WERI-Rb-1 (cell line): Measurements from ENCODE around the gene RGS2.
A peak's percentile ranks its signal among the peaks of the same experiment; 100 is the strongest.

Experiments used
- DNase-seq: peaks from one replicate; pipeline ENCODE4 v3.0.0-alpha.2; 2020
- H3K27ac ChIP-seq: fragments of 250-450 bp; sonication (Bioruptor Pico); 2 replicates; pipeline ENCODE4 v1.5.1; 2020; ENCODE audit warnings: mild to moderate bottlenecking, moderate library complexity
- H3K27me3 ChIP-seq: fragments of 250-450 bp; sonication (Bioruptor Pico); 2 replicates; pipeline ENCODE4 v1.5.1; 2021; ENCODE audit warnings: mild to moderate bottlenecking, low read depth, moderate library complexity; ENCODE audit not compliant: insufficient read depth, severe bottlenecking
- H3K36me3 ChIP-seq: fragments of 250-450 bp; sonication (Bioruptor Pico); 2 replicates; pipeline ENCODE4 v1.5.1; 2020; ENCODE audit warnings: mild to moderate bottlenecking, moderate library complexity
- H3K4me3 ChIP-seq: 2 replicates; pipeline ENCODE4 v1.5.1; 2011; ENCODE audit warnings: low read depth, mild to moderate bottlenecking, control low read depth, low read length
- H3K9me3 ChIP-seq: fragments of 250-450 bp; sonication (Bioruptor Pico); 2 replicates; pipeline ENCODE4 v1.5.1; 2021; ENCODE audit warnings: mild to moderate bottlenecking, moderate library complexity; ENCODE audit not compliant: severe bottlenecking
- CTCF ChIP-seq: IDR thresholded peaks from 2 replicates; pipeline ENCODE4 v1.5.1; 2011; ENCODE audit warnings: low read depth, mild to moderate bottlenecking, control low read depth, inconsistent platforms, low read length

The RGS2 gene

GRCh38 chr1:192808518-192809306 lies at the start of gene RGS2:
Gene RGS2, plus strand, starts transcription at chr1:192809039. Its CDS starts 33 bp downstream, at chr1:192809072.
- H3K27ac ChIP-seq: peak within 1 kb of the TSS; percentile 80
- DNase-seq: peak; percentile 82

GRCh38 chr1:192759104-192759503 lies 49.7 kb upstream of the RGS2 start:
- H3K36me3 ChIP-seq: no peaks in the 10 kb centered on the region
- H3K27ac ChIP-seq: no peak overlapping the region
- H3K4me3 ChIP-seq: no peak overlapping the region
- no peaks in the 10 kb centered on the region for H3K9me3 ChIP-seq
- DNase-seq: no peak
- H3K27me3 ChIP-seq: no peaks in the 10 kb centered on the region
- TF ChIP-seq CTCF: no peak

More at GRCh38 chr1:192808518-192809306, at the start of gene RGS2:
- peaks cover 3% of the 10 kb centered on the region; the same call in 1 of the 2 replicates for H3K36me3 ChIP-seq
- no peak for TF ChIP-seq CTCF
- H3K4me3 ChIP-seq: peak within 1 kb of the TSS; percentile 84
- H3K27me3 ChIP-seq: no peaks in the 10 kb centered on the region
- H3K9me3 ChIP-seq: no peaks in the 10 kb centered on the region

GRCh38 chr1:192762265-192762664 lies 46.6 kb upstream of the RGS2 start:
- no peaks in the 10 kb centered on the region for H3K27me3 ChIP-seq
- no peak for DNase-seq
- H3K4me3 ChIP-seq: no peak overlapping the region
- H3K9me3 ChIP-seq: no peaks in the 10 kb centered on the region
- H3K36me3 ChIP-seq: no peaks in the 10 kb centered on the region
- no peak for TF ChIP-seq CTCF
- no peak overlapping the region for H3K27ac ChIP-seq

GRCh38 chr1:192763243-192763642 lies 45.6 kb upstream of the RGS2 start:
- no peak overlapping the region for H3K27ac ChIP-seq
- no peak for DNase-seq
- TF ChIP-seq CTCF: no peak
- H3K36me3 ChIP-seq: no peaks in the 10 kb centered on the region
- no peak overlapping the region for H3K4me3 ChIP-seq
- no peaks in the 10 kb centered on the region for H3K9me3 ChIP-seq
- no peaks in the 10 kb centered on the region for H3K27me3 ChIP-seq

GRCh38 chr1:192763756-192764155 lies 45.1 kb upstream of the RGS2 start:
- H3K9me3 ChIP-seq: no peaks in the 10 kb centered on the region
- no peaks in the 10 kb centered on the region for H3K27me3 ChIP-seq
- DNase-seq: no peak
- H3K36me3 ChIP-seq: no peaks in the 10 kb centered on the region
- no peak for TF ChIP-seq CTCF
- no peak overlapping the region for H3K4me3 ChIP-seq
- H3K27ac ChIP-seq: no peak overlapping the region

- Histone ChIP-seq H3K27ac (no peak overlapping the region), H3K4me3 (no peak overlapping the region), H3K9me3 (no peaks in the 10 kb centered on the region), H3K36me3 (no peaks in the 10 kb centered on the region), H3K27me3 (no peaks in the 10 kb centered on the region)
- TF ChIP-seq CTCF: no peak
- no peak for DNase-seq
Measured at GRCh38 chr1:192764675-192765074, 44.2 kb upstream of the RGS2 start.
